ENCODE results near the gene GNG13.

The GNG13 gene

DNA sequence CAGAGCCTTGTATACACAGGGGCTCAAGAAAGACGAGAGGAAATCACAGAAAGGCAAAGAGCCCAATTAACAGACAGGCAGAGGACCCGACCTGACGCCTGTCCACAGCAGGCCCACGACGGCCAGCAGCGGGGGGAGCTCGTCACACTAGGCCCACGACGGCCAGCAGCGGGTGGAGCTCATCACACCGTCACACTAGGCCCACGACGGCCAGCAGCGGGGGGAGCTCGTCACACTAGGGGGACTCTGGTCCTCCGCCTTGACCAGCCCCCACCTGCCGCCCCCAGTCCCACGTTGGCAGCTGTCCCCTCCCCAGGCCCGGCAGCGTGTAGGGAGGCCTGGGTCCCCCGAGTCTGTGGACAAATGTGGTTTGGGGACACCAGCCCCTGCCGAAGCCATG, 23.7 kb upstream of the GNG13 start:
- peaks cover 4% of the 10 kb centered on the region; the same call in 1 of the 2 replicates for H3K4me1 ChIP-seq (ENCODE audit: control insufficient read depth, insufficient read depth, low read length)
- POLR2A ChIA-PET: no interaction called here
- H3K27ac ChIP-seq (ENCODE audit: extremely low read depth, low read depth, low read length): no peak overlapping the region
- H3K36me3 ChIP-seq (ENCODE audit: control insufficient read depth in 2 of 2, insufficient read depth in 1 of 2, low read length in 2 of 2): no peaks in the 10 kb centered on the region
- H3K9me3 ChIP-seq (ENCODE audit: control insufficient read depth, insufficient read depth, low read depth, low read length): no peaks in the 10 kb centered on the region
- no peak for TF ChIP-seq ZNF747 (tag by site-specific recombination; IDR thresholded peaks at IDR 0.05)
- CTCF ChIA-PET: no interaction called here
- H3K4me3 ChIP-seq (ENCODE audit: low read depth, low read length): no peak overlapping the region

DNA sequence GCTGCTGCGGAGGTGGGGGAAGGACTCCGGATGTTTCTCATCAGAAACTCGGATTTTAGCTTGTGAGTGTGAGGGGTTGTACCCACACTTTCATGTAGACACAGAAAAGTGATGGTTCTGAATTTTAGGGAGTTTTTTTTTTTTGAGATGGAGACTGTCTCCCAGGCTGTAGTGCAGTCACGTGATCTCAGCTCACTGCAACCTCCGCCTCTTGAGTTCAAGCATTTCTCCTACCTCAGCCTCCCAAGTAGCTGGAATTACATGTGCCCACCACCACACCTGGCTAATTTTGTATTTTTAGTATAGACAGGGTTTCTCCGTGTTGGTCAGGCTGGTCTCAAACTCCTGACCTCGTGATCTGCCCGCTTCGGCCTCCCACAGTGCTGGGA, 22.4 kb upstream of the GNG13 start:
- ChIA-PET POLR2A (no interaction called here), CTCF (no interaction called here)
- TF ChIP-seq ZNF510 (tag by site-specific recombination; IDR thresholded peaks at IDR 0.05; ENCODE audit: insufficient replicate concordance) (no peak), ZNF426 (tag by site-specific recombination; IDR thresholded peaks at IDR 0.05) (no peak), ZNF596 (tag by site-specific recombination; IDR thresholded peaks at IDR 0.05) (no peak), ZEB2 (tag by site-specific recombination; IDR thresholded peaks at IDR 0.05) (no peak), GLI2 (tag by site-specific recombination; IDR thresholded peaks at IDR 0.05; ENCODE audit: borderline replicate concordance, low read depth) (no peak), ZNF133 (tag by site-specific recombination; IDR thresholded peaks at IDR 0.05) (no peak), ZFP37 (tag by site-specific recombination; IDR thresholded peaks at IDR 0.05) (no peak), MZF1 (tag by site-specific recombination; IDR thresholded peaks at IDR 0.05; ENCODE audit: borderline replicate concordance) (no peak), RBAK (tag by site-specific recombination; IDR thresholded peaks at IDR 0.05) (no peak), ZNF292 (tag by site-specific recombination; IDR thresholded peaks at IDR 0.05; ENCODE audit: borderline replicate concordance, low read depth) (no peak), ZNF768 (tag by site-specific recombination; IDR thresholded peaks at IDR 0.05) (no peak)
- TF ChIP-seq, protein P1, sequence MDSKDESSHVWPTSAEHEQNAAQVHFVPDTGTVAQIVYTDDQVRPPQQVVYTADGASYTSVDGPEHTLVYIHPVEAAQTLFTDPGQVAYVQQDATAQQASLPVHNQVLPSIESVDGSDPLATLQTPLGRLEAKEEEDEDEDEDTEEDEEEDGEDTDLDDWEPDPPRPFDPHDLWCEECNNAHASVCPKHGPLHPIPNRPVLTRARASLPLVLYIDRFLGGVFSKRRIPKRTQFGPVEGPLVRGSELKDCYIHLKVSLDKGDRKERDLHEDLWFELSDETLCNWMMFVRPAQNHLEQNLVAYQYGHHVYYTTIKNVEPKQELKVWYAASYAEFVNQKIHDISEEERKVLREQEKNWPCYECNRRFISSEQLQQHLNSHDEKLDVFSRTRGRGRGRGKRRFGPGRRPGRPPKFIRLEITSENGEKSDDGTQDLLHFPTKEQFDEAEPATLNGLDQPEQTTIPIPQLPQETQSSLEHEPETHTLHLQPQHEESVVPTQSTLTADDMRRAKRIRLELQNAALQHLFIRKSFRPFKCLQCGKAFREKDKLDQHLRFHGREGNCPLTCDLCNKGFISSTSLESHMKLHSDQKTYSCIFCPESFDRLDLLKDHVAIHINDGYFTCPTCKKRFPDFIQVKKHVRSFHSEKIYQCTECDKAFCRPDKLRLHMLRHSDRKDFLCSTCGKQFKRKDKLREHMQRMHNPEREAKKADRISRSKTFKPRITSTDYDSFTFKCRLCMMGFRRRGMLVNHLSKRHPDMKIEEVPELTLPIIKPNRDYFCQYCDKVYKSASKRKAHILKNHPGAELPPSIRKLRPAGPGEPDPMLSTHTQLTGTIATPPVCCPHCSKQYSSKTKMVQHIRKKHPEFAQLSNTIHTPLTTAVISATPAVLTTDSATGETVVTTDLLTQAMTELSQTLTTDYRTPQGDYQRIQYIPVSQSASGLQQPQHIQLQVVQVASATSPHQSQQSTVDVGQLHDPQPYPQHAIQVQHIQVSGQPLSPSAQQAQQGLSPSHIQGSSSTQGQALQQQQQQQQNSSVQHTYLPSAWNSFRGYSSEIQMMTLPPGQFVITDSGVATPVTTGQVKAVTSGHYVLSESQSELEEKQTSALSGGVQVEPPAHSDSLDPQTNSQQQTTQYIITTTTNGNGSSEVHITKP (tag by site-specific recombination; IDR thresholded peaks at IDR 0.05): no peak
- no peaks in the 10 kb centered on the region for H3K9me3 ChIP-seq (ENCODE audit: control insufficient read depth, insufficient read depth, low read depth, low read length)
- no peak overlapping the region for H3K4me3 ChIP-seq (ENCODE audit: low read depth, low read length)
- no peak overlapping the region for H3K27ac ChIP-seq (ENCODE audit: extremely low read depth, low read depth, low read length)
- H3K36me3 ChIP-seq (ENCODE audit: control insufficient read depth in 2 of 2, insufficient read depth in 1 of 2, low read length in 2 of 2): no peaks in the 10 kb centered on the region
- peaks cover 4% of the 10 kb centered on the region; the same call in 1 of the 2 replicates for H3K4me1 ChIP-seq (ENCODE audit: control insufficient read depth, insufficient read depth, low read length)

DNA sequence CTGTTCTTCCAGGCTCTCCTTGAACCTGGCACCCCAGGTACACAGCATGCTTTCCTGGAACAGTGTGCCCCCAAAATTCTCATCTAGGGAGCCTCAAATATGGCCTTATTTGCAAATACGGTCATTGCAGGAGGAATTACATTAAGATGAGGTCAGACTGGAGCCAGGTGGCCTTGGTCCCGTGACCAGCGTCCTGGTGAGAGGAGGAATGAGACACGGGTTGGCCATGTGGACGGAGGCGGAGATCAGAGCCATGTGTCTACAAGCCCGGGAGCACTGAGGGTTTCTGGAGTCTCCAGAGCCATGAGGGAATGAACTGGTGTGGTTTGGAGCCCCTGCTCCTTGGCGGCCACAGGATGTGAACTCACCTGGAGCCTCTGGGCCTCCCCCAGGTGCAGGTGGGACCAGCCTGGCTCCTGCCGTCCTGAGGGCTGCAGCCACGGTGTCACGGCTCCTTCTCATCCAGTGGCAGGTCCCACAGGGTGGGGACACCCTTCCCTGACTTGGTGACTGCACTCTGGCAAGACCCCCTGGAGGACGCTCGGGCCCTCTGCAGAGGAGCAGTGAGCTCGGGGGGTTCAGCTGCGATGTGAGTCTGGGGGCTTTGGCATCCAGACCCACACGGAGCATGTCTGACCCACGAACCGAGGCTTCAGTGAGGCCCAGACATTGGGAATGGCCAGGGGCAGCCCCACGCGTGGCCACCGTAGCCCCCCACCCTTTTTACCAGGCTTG, 21.8 kb upstream of the GNG13 start:
- CTCF ChIA-PET: interaction anchor here (0.6 kb wide), 1 partner anchor 284 kb away, joined by 3 read pairs; no protein-coding TSS in a partner anchor
- peaks cover 4% of the 10 kb centered on the region; the same call in 1 of the 2 replicates for H3K4me1 ChIP-seq (ENCODE audit: control insufficient read depth, insufficient read depth, low read length)
- POLR2A ChIA-PET: no interaction called here

More for the DNA sequence above, 21.8 kb upstream of the GNG13 start:
- Histone ChIP-seq H3K9me3 (ENCODE audit: control insufficient read depth, insufficient read depth, low read depth, low read length) (no peaks in the 10 kb centered on the region), H3K27ac (ENCODE audit: extremely low read depth, low read depth, low read length) (no peak overlapping the region), H3K36me3 (ENCODE audit: control insufficient read depth in 2 of 2, insufficient read depth in 1 of 2, low read length in 2 of 2) (no peaks in the 10 kb centered on the region), H3K4me3 (ENCODE audit: low read depth, low read length) (no peak overlapping the region)
- TF ChIP-seq, protein P2, sequence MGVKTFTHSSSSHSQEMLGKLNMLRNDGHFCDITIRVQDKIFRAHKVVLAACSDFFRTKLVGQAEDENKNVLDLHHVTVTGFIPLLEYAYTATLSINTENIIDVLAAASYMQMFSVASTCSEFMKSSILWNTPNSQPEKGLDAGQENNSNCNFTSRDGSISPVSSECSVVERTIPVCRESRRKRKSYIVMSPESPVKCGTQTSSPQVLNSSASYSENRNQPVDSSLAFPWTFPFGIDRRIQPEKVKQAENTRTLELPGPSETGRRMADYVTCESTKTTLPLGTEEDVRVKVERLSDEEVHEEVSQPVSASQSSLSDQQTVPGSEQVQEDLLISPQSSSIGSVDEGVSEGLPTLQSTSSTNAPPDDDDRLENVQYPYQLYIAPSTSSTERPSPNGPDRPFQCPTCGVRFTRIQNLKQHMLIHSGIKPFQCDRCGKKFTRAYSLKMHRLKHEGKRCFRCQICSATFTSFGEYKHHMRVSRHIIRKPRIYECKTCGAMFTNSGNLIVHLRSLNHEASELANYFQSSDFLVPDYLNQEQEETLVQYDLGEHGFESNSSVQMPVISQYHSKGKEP (tag by site-specific recombination; IDR thresholded peaks at IDR 0.05): no peak
- no peak for TF ChIP-seq ZNF16 (tag by site-specific recombination; IDR thresholded peaks at IDR 0.05; ENCODE audit: low read depth)
- no peak for TF ChIP-seq ZNF133 (tag by site-specific recombination; IDR thresholded peaks at IDR 0.05)

Measured in HEK293 (cell line).